GM23338 (cell line): ENCODE results near the gene DNAH9. TPM values are rescaled to one million over a fixed set of nuclear protein-coding genes. Genes with fewer than 3 reads are reported as not detected.

Source experiments
- ATAC-seq: fragments of 200-7000 bp; cut with Tn5 transposase; 3 replicates; pipeline ENCODE4 v1.9.1; 2020
- DNase-seq: peaks from one replicate; pipeline ENCODE4 v3.0.0-alpha.2; 2015; ENCODE audit warnings: low spot score
- H2AFZ ChIP-seq: fragments of 200-600 bp; sonication (generic); 2 replicates; pipeline ENCODE4 v1.8.0; 2016; ENCODE audit warnings: antibody characterized with exemption, mild to moderate bottlenecking, moderate library complexity
- H3F3A ChIP-seq: fragments of 200-600 bp; sonication (generic); replicated peaks from 2 replicates; pipeline ENCODE4 v1.8.0; 2017; ENCODE audit warnings: antibody characterized with exemption, mixed run types, low read depth
- H3K27ac ChIP-seq: fragments of 200-600 bp; sonication (generic); 2 replicates; pipeline ENCODE4 v1.6.1; 2016; ENCODE audit warnings: low read depth
- H3K27me3 ChIP-seq: fragments of 200-600 bp; sonication (generic); 2 replicates; pipeline ENCODE4 v1.8.0; 2016; ENCODE audit warnings: mild to moderate bottlenecking, mixed run types, moderate library complexity; ENCODE audit not compliant: insufficient read depth
- H3K36me3 ChIP-seq: fragments of 200-600 bp; sonication (generic); 2 replicates; pipeline ENCODE4 v1.8.0; 2016; ENCODE audit warnings: mild to moderate bottlenecking; ENCODE audit not compliant: insufficient read depth
- H3K4me1 ChIP-seq: fragments of 200-600 bp; sonication (generic); 2 replicates; pipeline ENCODE4 v1.8.0; 2016; ENCODE audit warnings: mild to moderate bottlenecking, moderate library complexity; ENCODE audit not compliant: insufficient read depth
- H3K4me2 ChIP-seq: fragments of 200-600 bp; sonication (generic); 2 replicates; pipeline ENCODE4 v1.7.1; 2017; ENCODE audit warnings: mixed run types
- H3K4me3 ChIP-seq: fragments of 200-600 bp; sonication (generic); 2 replicates; pipeline ENCODE4 v1.6.1; 2016; ENCODE audit warnings: mixed run types
- H3K79me2 ChIP-seq: fragments of 200-600 bp; sonication (generic); replicated peaks from 2 replicates; pipeline ENCODE4 v1.8.0; 2017; ENCODE audit warnings: mild to moderate bottlenecking; ENCODE audit not compliant: insufficient read depth
- H3K9me2 ChIP-seq: fragments of 200-600 bp; sonication (generic); 2 replicates; pipeline ENCODE4 v1.8.0; 2017; ENCODE audit not compliant: insufficient read depth
- H4K20me1 ChIP-seq: fragments of 200-600 bp; sonication (generic); replicated peaks from 2 replicates; pipeline ENCODE4 v1.8.0; 2017; ENCODE audit warnings: mild to moderate bottlenecking; ENCODE audit not compliant: insufficient read depth
- H3K27ac Mint-ChIP-seq: 2 replicates; pipeline ENCODE4 v1.8.0; 2020; ENCODE audit warnings: inconsistent platforms, mild to moderate bottlenecking, moderate library complexity, mixed read lengths
- H3K27me3 Mint-ChIP-seq: 3 replicates; pipeline ENCODE4 v1.8.0; 2022; ENCODE audit warnings: low read depth, mild to moderate bottlenecking, moderate library complexity, mixed read lengths, inconsistent platforms; ENCODE audit not compliant: insufficient read depth, poor library complexity
- H3K36me3 Mint-ChIP-seq: 3 replicates; pipeline ENCODE4 v1.8.0; 2021; ENCODE audit warnings: low read depth, mild to moderate bottlenecking, inconsistent platforms, moderate library complexity, mixed read lengths
- H3K4me1 Mint-ChIP-seq: 3 replicates; pipeline ENCODE4 v1.8.0; 2020; ENCODE audit warnings: mild to moderate bottlenecking, inconsistent platforms, mixed read lengths
- H3K4me3 Mint-ChIP-seq: 3 replicates; pipeline ENCODE4 v1.8.0; 2021; ENCODE audit warnings: moderate library complexity, mild to moderate bottlenecking, inconsistent platforms, mixed read lengths
- H3K9me3 Mint-ChIP-seq: 3 replicates; pipeline ENCODE4 v1.8.0; 2020; ENCODE audit warnings: moderate library complexity, mild to moderate bottlenecking, inconsistent platforms, mixed read lengths
- CREB1 ChIP-seq: fragments of 250-450 bp; sonication (Bioruptor Pico); IDR thresholded peaks from 2 replicates; pipeline ENCODE4 v1.5.0; 2020; ENCODE audit warnings: low read depth, mild to moderate bottlenecking, moderate library complexity
- NANOG ChIP-seq: IDR thresholded peaks from 2 replicates; pipeline ENCODE4 v1.6.1; 2016; ENCODE audit warnings: antibody characterized with exemption, borderline replicate concordance
- POLR2AphosphoS5 ChIP-seq: IDR thresholded peaks from 2 replicates; pipeline ENCODE4 v1.6.1; 2016; ENCODE audit warnings: antibody characterized with exemption, low read depth
- ZNF114 ChIP-seq: fragments of 250-450 bp; sonication (Bioruptor Pico); IDR thresholded peaks from 2 replicates; pipeline ENCODE4 v1.5.0; 2020; ENCODE audit warnings: mild to moderate bottlenecking, moderate library complexity
- ZNF331 ChIP-seq: fragments of 250-450 bp; sonication (Bioruptor Pico); IDR thresholded peaks from 2 replicates; pipeline ENCODE4 v1.5.0; 2020; ENCODE audit warnings: low read depth, mild to moderate bottlenecking, moderate library complexity
- ZNF462 ChIP-seq: fragments of 250-450 bp; sonication (Bioruptor Pico); IDR thresholded peaks from 2 replicates; pipeline ENCODE4 v1.5.0; 2020; ENCODE audit warnings: mild to moderate bottlenecking, moderate library complexity
- polyA plus RNA-seq: library from polyadenylated mRNA; unstranded; fragments of >200 nt; fragmentation: Nextera tagmentation; extraction: Ambion mirVana; gene quantifications from 2 replicates; pipeline ENCODE4 v1.2.1, GENCODE V29; 2016
- total RNA-seq: library from RNA; depleted of rRNA; stranded (reverse); fragments of >200 nt; shearing (Covaris generic); gene quantifications from 2 replicates; pipeline ENCODE4 v1.2.3, GENCODE V29; 2014
- TF ChIP-seq, protein P1 (sequence below), 2 experiments: fragments of 200-600 bp in 1 of 2; sonication (generic) in 1 of 2; conservative IDR thresholded peaks; 2 replicates each; pipeline versions ENCODE4 v1.5.1 to v1.6.1; 2016 to 2017; ENCODE audit warnings: antibody characterized with exemption in 2 of 2, low read depth in 2 of 2, mild to moderate bottlenecking in 2 of 2, moderate library complexity in 1 of 2

DNAH9 gene
- total and polyA plus RNA-seq, 2 experiments from 2014 or later: not detected

DNA sequence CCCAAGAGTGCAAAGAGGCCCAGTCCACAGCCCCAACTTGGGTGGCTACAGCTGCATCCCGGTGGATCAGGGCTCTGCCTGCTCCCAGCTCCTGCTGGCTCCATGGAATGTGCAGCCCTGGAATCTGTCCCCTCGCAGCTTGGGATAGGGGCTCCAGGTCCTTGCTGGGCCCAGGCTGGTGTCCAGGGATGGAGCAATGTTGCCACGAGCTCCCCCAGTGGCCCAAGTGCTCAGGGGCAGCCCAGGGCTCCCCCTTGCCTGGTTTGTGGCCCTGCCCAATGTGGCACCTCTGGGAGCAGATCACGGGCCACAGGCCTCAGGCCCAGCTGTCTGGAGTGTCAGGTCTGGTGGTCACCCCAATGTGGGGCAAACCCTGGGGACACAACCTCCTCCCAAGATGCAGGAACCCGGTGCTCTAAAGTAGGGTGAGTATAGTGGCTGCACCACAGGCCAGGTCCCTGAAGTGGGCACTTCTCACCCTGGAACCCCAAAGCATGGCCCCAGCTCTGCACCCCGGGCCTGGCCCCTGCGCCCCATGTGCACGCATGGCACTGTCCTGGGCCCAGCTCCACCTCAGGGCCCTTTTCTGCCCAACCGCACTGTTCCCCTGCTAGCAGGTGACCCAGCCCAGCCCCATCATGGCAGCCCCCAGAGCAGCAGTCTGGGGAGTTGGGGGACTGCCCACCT, 14.8 kb upstream of the DNAH9 start (continued):
- no peak for TF ChIP-seq ZNF462 (CRISPR knock-in tag)

- peaks cover 99% of the 10 kb centered on the region for H3K9me3 Mint-ChIP-seq
- Histone ChIP-seq H3K4me3 (no peak overlapping the region), H3K4me1 (no peaks in the 10 kb centered on the region), H3K4me2 (no peak overlapping the region), H3K27me3 (no peaks in the 10 kb centered on the region), H3K9me2 (no peaks in the 10 kb centered on the region), H3K79me2 (no peaks in the 10 kb centered on the region), H3F3A (no peaks in the 10 kb centered on the region), H2AFZ (no peak overlapping the region), H3K27ac (no peak overlapping the region), H3K36me3 (peaks cover 14% of the 10 kb centered on the region; the same call in 1 of the 2 replicates), H4K20me1 (no peaks in the 10 kb centered on the region)
- H3K4me3 Mint-ChIP-seq: no peak overlapping the region
- no peaks in the 10 kb centered on the region for H3K4me1 Mint-ChIP-seq
- DNase-seq (no peak), ATAC-seq (no peak)
- H3K27ac Mint-ChIP-seq: no peak overlapping the region
- peaks cover 36% of the 10 kb centered on the region for H3K36me3 Mint-ChIP-seq
- peaks cover 2% of the 10 kb centered on the region for H3K27me3 Mint-ChIP-seq
- TF ChIP-seq POLR2AphosphoS5 (no peak), ZNF462 (CRISPR knock-in tag) (no peak), ZNF114 (no peak), ZNF331 (no peak), CREB1 (CRISPR knock-in tag) (no peak), NANOG (no peak)
- TF ChIP-seq, protein P1, sequence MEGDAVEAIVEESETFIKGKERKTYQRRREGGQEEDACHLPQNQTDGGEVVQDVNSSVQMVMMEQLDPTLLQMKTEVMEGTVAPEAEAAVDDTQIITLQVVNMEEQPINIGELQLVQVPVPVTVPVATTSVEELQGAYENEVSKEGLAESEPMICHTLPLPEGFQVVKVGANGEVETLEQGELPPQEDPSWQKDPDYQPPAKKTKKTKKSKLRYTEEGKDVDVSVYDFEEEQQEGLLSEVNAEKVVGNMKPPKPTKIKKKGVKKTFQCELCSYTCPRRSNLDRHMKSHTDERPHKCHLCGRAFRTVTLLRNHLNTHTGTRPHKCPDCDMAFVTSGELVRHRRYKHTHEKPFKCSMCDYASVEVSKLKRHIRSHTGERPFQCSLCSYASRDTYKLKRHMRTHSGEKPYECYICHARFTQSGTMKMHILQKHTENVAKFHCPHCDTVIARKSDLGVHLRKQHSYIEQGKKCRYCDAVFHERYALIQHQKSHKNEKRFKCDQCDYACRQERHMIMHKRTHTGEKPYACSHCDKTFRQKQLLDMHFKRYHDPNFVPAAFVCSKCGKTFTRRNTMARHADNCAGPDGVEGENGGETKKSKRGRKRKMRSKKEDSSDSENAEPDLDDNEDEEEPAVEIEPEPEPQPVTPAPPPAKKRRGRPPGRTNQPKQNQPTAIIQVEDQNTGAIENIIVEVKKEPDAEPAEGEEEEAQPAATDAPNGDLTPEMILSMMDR (conservative IDR thresholded peaks at IDR 0.05; ENCODE audit: low read depth in 2 of 2): no peak
Observed at GRCh38 chr17:11589716-11590115, 8.6 kb upstream of the DNAH9 start.
